Hepatocyte (in vitro differentiated cells): ENCODE results near the gene GMDS. TPM values are rescaled to one million over a fixed set of nuclear protein-coding genes. Genes with fewer than 3 reads are reported as not detected.

ENCODE experiments used
- DNase-seq: peaks from one replicate; pipeline ENCODE4 v3.0.0-alpha.2; 2016; ENCODE audit warnings: low spot score
- H2AFZ ChIP-seq: fragments of 200-600 bp; sonication (generic); 2 replicates; pipeline ENCODE4 v1.6.0; 2016; ENCODE audit warnings: antibody characterized with exemption, mild to moderate bottlenecking
- H3K27ac ChIP-seq: fragments of 200-600 bp; sonication (generic); 2 replicates; pipeline ENCODE4 v1.5.1; 2016; ENCODE audit warnings: mild to moderate bottlenecking
- H3K27me3 ChIP-seq: fragments of 200-600 bp; sonication (generic); 2 replicates; pipeline ENCODE4 v1.6.1; 2016
- H3K36me3 ChIP-seq: fragments of 200-600 bp; sonication (generic); replicated peaks from 2 replicates; pipeline ENCODE4 v1.5.1; 2016; ENCODE audit warnings: low read depth; ENCODE audit not compliant: insufficient read depth
- H3K4me1 ChIP-seq: fragments of 200-600 bp; sonication (generic); 2 replicates; pipeline ENCODE4 v1.5.1; 2016; ENCODE audit warnings: mild to moderate bottlenecking, moderate library complexity; ENCODE audit not compliant: insufficient read depth
- H3K4me2 ChIP-seq: fragments of 200-600 bp; sonication (generic); 2 replicates; pipeline ENCODE4 v1.6.0; 2016
- H3K4me3 ChIP-seq: fragments of 200-600 bp; sonication (generic); 2 replicates; pipeline ENCODE4 v1.5.1; 2016; ENCODE audit warnings: mild to moderate bottlenecking
- H3K79me2 ChIP-seq: fragments of 200-600 bp; sonication (generic); 2 replicates; pipeline ENCODE4 v1.6.0; 2017; ENCODE audit warnings: mild to moderate bottlenecking
- H3K9me2 ChIP-seq: fragments of 200-600 bp; sonication (generic); replicated peaks from 2 replicates; pipeline ENCODE4 v1.6.0; 2017; ENCODE audit warnings: mild to moderate bottlenecking; ENCODE audit not compliant: insufficient read depth
- H3K9me3 ChIP-seq: fragments of 200-600 bp; sonication (generic); 2 replicates; pipeline ENCODE4 v1.5.1; 2016; ENCODE audit warnings: low read depth, mild to moderate bottlenecking
- H4K20me1 ChIP-seq: fragments of 200-600 bp; sonication (generic); 2 replicates; pipeline ENCODE4 v1.6.0; 2016; ENCODE audit warnings: mild to moderate bottlenecking; ENCODE audit not compliant: insufficient read depth, poor library complexity, severe bottlenecking
- CTCF ChIP-seq: fragments of 200-600 bp; sonication (generic); IDR thresholded peaks from 2 replicates; pipeline ENCODE4 v1.5.1; 2016; ENCODE audit warnings: antibody characterized with exemption, mild to moderate bottlenecking; ENCODE audit not compliant: poor library complexity
- EZH2 ChIP-seq: fragments of 200-600 bp; sonication (generic); IDR thresholded peaks from 2 replicates; pipeline ENCODE4 v1.6.1; 2016; ENCODE audit warnings: antibody characterized with exemption, mild to moderate bottlenecking, borderline replicate concordance
- EZH2phosphoT487 ChIP-seq: fragments of 200-600 bp; sonication (generic); IDR thresholded peaks from one replicate; pipeline ENCODE4 v1.6.1; 2018; ENCODE audit warnings: antibody characterized with exemption, mild to moderate bottlenecking, low read depth, moderate library complexity; ENCODE audit not compliant: unreplicated experiment, severe bottlenecking
- WGBS: methylation state at CpG from one replicate; pipeline ENCODE4 v1.1.6; 2016; ENCODE audit warnings: low lambda C conversion rate; ENCODE audit errors: missing lambda C conversion rate; 5-methylcytosine and 5-hydroxymethylcytosine counted together
- polyA plus RNA-seq: library from polyadenylated mRNA; unstranded; fragments of >200 nt; fragmentation: Nextera tagmentation; extraction: Ambion mirVana; gene quantifications from 2 replicates; pipeline ENCODE4 v1.2.1, GENCODE V29; 2016
- total RNA-seq: library from RNA; depleted of rRNA; stranded (reverse); fragments of >200 nt; gene quantifications from 2 replicates; pipeline ENCODE4 v1.2.3, GENCODE V29; 2014

The GMDS gene
- total and polyA plus RNA-seq, 2 experiments from 2014 or later, result 20.7 to 32.6 TPM

GRCh38 chr6:1735239-1735803 is 510.1 kb downstream of the GMDS start:
- H3K9me3 ChIP-seq, result no peaks in the 10 kb centered on the region
- H3K4me1 ChIP-seq, result no peaks in the 10 kb centered on the region
- 86% methylated on average over 6 of the region's 6 CpGs for WGBS
- TF ChIP-seq CTCF (no peak), EZH2 (no peak), EZH2phosphoT487 (no peak)
- H3K4me2 ChIP-seq, result no peak overlapping the region
- DNase-seq, result no peak
- H3K79me2 ChIP-seq, result no peaks in the 10 kb centered on the region
- no peaks in the 10 kb centered on the region for H3K9me2 ChIP-seq
- no peaks in the 10 kb centered on the region for H3K27me3 ChIP-seq
- no peak overlapping the region for H3K4me3 ChIP-seq
- no peak overlapping the region for H2AFZ ChIP-seq
- H3K36me3 ChIP-seq, result no peaks in the 10 kb centered on the region
- H4K20me1 ChIP-seq, result no peaks in the 10 kb centered on the region
- no peak overlapping the region for H3K27ac ChIP-seq

GRCh38 chr6:1730882-1731281 is 514.5 kb downstream of the GMDS start:
- no peaks in the 10 kb centered on the region for H3K9me3 ChIP-seq
- no peak overlapping the region for H3K27ac ChIP-seq
- H3K36me3 ChIP-seq, result no peaks in the 10 kb centered on the region
- WGBS, result 58% methylated on average over 3 of the region's 3 CpGs
- no peaks in the 10 kb centered on the region for H3K9me2 ChIP-seq
- no peak overlapping the region for H2AFZ ChIP-seq
- DNase-seq, result no peak
- H3K4me1 ChIP-seq, result no peaks in the 10 kb centered on the region
- H3K4me3 ChIP-seq, result no peak overlapping the region
- no peak overlapping the region for H3K4me2 ChIP-seq
- H3K79me2 ChIP-seq, result no peaks in the 10 kb centered on the region
- TF ChIP-seq EZH2phosphoT487, result no peak
- TF ChIP-seq EZH2, result no peak
- H4K20me1 ChIP-seq, result no peaks in the 10 kb centered on the region
- no peaks in the 10 kb centered on the region for H3K27me3 ChIP-seq

GRCh38 chr6:1729750-1730140 is 515.7 kb downstream of the GMDS start:
- Histone ChIP-seq H3K4me1 (no peaks in the 10 kb centered on the region), H2AFZ (no peak overlapping the region), H3K9me2 (no peaks in the 10 kb centered on the region), H3K4me2 (no peak overlapping the region), H3K4me3 (no peak overlapping the region), H3K36me3 (no peaks in the 10 kb centered on the region), H3K9me3 (no peaks in the 10 kb centered on the region), H3K27me3 (no peaks in the 10 kb centered on the region), H3K27ac (no peak overlapping the region), H4K20me1 (no peaks in the 10 kb centered on the region), H3K79me2 (no peaks in the 10 kb centered on the region)
- 90% methylated on average over 8 of the region's 8 CpGs for WGBS
- no peak for DNase-seq
- no peak for TF ChIP-seq EZH2phosphoT487
- TF ChIP-seq CTCF, result no peak
- no peak for TF ChIP-seq EZH2

- no peak overlapping the region for H3K4me2 ChIP-seq
- no peak overlapping the region for H3K4me3 ChIP-seq
- no peaks in the 10 kb centered on the region for H3K36me3 ChIP-seq
- DNase-seq, result no peak
- no peaks in the 10 kb centered on the region for H3K4me1 ChIP-seq
- H2AFZ ChIP-seq, result no peak overlapping the region
- H3K27me3 ChIP-seq, result no peaks in the 10 kb centered on the region
- H3K27ac ChIP-seq, result no peak overlapping the region
- 82% methylated on average over 7 of the region's 7 CpGs for WGBS
- H3K9me2 ChIP-seq, result no peaks in the 10 kb centered on the region
- TF ChIP-seq EZH2, result no peak
- TF ChIP-seq CTCF, result no peak
- TF ChIP-seq EZH2phosphoT487, result no peak
- no peaks in the 10 kb centered on the region for H4K20me1 ChIP-seq
- no peaks in the 10 kb centered on the region for H3K9me3 ChIP-seq
- H3K79me2 ChIP-seq, result no peaks in the 10 kb centered on the region
Measured at GRCh38 chr6:1729133-1729749, 516.2 kb downstream of the GMDS start.
